GM19452 (cell line): ENCODE measurements around the gene ELL2.
"Not testable (repeated sequence)": the region's sequence is repeated elsewhere in the genome, so short reads cannot be mapped to it uniquely, and the experiment has no call there.

Experiments
- ATAC-seq: cut with Tn5 transposase; IDR thresholded peaks from one replicate; pipeline ENCODE4 v1.9.1; 2021; ENCODE audit not compliant: unreplicated experiment

ELL2 gene

DNA sequence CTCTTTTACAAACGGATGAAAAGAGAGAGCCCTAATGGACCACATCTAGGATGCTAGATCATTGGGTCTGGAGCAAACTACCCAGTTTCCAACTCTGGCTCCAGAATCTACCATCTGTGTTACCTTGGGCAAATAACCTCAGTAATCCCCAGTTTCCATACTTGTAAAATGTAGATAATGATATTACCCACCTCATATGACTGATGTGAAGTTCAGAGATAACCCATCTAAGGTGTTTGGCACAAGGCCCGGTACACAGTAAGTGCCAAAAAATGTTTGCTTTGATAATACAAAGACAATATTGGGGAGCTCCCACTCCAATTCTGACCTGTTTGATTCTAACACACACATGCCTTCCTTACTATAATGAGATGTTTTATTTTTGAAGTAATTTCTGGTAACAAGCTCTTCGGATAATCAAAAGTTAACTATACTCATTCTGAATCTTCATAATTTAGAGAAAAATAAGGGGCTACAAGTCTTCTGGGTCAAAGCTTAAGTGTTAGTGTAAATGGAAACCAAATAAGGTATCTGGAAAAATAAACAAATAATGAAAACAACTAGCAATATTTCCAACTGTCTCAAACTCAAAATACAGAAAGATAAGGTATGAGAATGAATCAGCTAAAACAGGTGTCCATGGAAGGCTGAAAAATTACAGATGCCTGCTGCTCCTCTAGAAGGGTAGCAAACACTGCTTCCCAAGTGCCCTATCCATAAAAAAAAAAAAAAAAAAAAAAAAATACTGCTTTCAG, 30.4 kb downstream of the ELL2 start:
- no peak for ATAC-seq

DNA sequence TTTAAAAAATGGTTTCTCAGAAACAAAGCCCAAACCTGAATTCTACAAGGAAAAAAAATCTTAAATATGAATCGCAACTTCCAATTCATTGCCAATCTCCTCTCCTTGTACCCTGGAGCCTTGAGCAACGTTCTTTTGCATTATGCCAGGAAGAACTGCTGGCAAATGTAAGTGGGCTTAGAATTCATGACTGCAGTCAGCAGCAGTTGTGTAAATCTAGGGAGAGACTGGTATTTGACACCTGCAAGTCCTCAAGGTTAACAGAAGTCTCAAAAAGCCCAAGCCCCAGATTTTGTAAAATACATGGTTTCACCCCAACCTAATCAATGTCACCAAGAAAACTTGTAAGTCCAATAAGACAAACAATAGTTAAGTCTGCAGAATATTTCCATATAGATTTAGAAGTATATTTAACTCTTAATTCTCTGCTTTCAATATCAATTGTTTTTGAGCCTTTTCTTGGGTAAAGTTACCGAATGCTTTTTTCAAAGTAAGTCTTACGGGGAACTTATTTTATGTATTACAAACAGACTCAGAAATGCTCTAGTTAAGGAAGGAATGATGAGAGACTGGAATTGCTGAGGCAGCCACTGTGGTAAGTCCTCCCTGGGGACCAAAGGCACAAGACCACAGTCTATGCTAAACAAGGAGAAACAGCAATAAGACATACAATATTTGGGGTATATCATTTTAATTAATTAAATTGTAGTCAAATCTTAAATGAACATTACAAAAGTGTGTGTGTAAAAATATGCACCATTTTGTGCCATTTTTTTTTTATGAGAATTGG, 31.3 kb downstream of the ELL2 start:
- no peak for ATAC-seq

DNA sequence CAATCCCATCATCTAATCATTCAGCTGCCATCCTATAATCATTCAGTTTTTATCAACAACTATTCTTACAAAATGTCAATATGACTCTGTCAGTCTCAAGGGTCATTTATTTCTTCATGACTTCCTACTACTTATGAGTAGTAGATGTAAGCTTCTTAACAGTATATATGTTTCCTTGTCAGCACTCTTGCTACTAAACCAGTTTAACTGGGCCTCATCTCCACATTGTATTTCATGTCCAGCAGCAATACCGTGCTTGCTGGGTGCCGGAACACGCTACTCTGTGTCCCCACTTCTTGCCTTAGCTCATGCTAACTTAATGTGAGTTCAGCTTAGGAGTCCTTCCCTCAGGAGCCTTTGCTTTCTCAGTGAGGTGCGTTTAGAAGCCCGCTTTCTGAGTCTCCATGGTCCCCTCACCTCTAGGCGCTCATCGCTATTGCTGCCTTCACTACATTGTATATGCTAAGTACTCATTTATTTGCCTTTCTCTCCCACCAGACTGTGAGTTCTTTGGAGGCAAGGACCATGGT, 32.9 kb downstream of the ELL2 start:
- no peak for ATAC-seq

DNA sequence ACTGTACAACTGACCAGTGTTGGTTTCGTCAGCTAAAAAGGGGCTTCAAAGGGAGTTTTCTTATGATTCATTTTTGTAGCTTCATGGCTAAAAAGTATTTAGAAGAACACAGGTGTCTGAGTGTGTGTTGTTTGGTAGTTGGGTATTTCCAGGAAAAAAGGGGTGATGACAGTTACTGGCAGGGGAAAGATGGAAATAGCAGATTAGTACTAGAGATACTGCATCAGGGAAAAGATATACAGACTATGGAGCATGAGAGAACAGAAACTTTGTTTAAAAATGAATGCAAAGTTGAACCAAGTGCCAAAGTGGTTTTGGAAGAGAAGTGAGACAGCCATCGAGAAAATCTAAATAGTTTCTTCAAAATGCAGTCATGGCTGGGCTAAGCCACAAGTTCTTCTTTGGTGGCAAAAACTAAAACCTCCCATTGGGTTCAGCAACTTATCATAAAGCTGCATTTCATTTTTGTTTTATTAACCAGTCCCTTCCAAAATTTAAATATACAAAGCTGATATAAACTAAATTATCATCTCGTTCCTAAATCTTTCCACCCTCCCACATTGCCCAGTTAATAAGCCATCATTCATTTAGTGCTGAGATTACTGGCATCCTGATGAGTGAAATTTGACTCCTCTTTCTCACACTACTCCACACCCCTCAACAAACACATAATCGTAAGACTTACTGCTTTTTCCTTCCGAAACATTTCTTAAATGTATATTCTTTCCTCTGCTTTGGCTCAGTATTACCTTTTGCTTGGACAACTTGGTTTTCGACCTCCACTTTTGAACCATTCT, 33.5 kb downstream of the ELL2 start:
- ATAC-seq: peak; percentile 48

DNA sequence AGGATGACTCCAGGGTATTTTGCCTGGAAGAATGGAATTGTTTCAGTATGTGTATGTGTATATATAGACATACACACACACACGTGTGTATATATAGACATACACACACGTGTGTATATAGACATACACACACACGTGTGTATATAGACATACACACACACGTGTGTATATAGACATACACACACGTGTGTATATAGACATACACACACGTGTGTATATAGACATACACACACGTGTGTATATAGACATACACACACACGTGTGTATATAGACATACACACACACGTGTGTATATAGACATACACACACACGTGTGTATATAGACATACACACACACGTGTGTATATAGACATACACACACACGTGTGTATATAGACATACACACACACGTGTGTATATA, 34.4 kb downstream of the ELL2 start:
- ATAC-seq: not testable (repeated sequence)

DNA sequence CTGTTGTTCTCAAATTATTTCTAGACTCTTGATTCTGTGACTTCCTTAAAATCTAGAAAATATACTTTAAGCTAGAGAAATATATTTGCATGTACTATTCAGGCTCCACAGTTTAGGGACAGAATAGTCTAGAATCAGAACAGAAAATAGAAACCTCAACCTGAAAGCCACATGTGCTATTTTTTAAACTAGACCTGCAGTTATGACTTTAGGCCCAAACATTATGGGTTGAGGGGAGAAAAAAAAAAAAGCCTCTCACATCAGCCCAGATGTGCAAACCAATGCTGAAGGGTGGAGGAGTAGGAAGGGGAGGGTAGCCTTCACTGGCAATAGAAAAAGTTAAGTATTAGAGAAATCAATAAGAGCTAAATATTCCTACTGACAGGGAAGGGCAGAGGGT, 35.7 kb downstream of the ELL2 start:
- ATAC-seq: peak; percentile 44

DNA sequence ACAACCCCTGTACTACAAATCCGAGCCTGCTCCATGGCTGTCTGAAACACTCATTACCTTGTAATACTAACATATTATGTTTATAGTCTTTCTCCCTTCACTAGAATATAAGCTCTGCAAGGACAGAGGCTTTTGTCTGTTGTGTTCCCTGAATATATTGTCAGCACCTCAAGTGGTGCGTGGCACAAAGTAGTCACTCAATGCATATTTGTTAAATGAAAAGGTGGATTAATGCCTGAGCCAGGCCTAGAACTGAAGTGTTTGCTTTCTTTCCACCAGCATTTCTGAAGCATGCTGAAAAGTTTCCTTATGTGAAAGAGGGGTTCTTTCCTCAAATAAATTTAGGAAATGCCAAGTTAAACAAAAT, 36.3 kb downstream of the ELL2 start:
- no peak for ATAC-seq

DNA sequence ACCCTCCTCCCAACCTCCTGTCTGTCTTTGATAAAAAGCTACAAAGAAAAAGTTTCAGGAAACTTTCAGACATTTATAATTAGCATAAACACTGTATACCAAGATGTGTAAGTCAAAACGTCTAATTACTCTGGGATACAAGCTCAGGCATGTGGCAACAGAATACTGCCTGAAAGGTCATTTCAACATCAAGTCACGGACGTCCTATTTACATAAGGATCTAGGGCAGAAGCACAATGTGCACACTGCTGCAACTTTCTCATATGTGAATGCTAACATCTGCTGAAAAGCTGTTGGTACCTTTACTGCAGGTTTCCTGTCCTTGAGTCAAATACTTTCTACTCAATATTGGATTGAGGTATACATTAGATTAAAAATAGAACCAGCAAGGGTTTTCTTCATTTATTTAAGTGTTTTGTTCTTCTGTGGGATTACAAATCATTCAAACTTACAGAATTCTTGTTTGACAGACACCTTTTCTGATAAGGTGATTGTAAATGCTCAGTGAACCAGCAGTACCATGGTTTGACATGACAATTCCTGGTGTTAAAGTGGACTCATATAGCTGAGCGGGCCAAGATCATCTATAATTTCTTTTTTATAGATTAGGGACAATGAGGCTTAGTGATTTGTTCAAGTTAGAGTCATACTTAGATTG, 36.8 kb downstream of the ELL2 start:
- no peak for ATAC-seq

DNA sequence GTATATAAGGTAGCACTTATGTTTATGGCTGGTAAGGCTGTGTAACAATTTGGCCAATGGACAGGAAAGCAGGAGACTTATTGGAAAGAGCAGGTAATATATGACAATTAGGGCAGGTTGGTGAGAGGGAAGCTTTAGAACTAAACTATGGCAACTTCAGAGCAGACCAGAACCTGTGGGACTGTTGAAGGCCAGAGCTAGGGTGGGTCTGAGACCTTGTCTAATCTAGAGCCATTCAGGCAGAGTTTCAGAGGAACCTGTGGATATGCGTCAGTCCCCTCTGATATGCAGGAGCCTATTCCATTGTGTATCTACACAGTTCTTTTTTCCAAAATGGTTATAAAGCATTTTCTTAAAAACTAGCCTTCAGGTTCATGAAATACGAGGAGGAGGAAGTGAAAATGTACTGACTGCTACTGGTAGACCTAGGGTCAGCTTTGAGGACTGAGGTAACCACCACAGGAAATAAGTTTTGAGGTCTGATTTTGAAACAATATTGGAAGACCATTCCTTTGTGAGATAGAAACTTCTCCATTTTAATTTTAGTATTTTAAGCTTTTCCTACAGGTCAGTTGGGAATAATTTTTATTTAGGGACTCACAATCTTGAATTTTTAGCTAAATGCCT, 37.6 kb downstream of the ELL2 start:
- peak; percentile 44 for ATAC-seq

DNA sequence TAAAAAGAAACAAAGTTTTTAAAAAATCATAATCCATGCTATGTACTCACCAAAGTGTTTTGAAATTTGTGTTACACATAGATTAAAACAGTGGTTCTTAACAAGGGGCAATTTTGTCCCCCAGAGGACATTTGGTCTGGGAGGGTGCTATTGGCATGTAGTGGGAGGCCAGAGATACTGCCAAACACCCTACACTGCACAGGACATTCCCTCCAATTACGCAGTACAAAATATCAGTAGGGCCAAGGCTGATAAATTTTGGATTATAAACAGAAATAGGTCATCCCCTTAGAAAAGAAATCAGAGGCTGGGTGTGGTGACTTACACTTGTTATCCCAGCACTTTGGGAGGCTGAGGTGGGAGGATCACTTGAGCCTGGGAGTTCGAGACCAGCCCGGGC, 38.9 kb downstream of the ELL2 start:
- no peak for ATAC-seq

DNA sequence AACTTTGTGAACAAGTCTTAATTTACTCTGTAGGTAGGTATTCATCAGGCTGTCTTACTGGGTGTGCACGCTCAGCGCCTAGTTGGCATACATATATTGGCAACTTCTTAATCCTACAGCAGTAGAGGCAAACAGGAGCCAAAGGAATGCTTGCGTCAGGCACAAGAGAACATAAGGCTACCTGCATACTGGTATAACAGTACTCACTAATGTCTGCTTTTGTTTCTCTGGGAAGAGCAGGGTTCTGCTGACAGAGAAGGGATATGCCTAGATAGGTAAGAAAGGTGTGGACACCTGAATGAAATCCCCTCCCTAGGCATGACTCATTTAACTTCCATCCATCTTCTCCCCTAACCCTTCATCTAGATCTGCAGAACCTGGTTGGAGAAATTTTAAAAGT, 40.1 kb downstream of the ELL2 start:
- no peak for ATAC-seq

DNA sequence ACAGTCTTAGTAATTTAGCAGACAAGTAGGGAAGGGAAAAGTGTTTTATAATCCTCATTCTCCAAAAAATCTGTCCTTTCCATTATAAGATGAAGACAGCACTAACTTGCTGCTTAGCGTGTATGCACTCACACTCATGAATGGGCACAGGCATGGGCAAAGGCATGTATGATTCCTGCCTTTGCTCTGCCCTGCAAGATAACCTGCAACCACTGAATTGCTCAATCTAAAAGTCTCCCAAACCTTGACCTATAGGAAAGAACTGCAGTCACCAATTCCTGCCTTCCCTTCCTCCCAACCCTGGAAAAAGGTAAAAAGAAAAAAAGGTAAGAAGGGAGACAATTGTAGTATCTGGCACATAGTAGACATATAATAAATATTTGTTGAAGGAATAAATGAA, 40.8 kb downstream of the ELL2 start:
- no peak for ATAC-seq

DNA sequence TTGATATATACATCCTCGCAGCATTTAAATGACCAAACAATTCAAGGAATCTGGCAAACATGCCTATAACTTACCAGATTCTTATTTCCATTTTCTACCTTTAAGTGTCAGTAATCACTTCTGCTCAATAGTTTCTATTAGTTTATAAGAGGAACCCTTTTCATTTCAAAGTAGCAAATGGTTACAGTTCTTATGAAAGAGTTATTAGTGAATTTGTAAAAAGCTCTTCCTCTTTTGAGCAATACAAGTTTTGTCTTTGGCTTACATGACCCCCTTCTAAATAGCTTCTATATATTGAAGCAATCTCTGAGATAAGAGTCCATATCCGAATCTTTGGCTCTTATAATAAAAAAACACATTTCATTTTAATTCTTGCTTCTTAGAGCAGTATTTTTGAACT, 42.0 kb downstream of the ELL2 start:
- no peak for ATAC-seq

DNA sequence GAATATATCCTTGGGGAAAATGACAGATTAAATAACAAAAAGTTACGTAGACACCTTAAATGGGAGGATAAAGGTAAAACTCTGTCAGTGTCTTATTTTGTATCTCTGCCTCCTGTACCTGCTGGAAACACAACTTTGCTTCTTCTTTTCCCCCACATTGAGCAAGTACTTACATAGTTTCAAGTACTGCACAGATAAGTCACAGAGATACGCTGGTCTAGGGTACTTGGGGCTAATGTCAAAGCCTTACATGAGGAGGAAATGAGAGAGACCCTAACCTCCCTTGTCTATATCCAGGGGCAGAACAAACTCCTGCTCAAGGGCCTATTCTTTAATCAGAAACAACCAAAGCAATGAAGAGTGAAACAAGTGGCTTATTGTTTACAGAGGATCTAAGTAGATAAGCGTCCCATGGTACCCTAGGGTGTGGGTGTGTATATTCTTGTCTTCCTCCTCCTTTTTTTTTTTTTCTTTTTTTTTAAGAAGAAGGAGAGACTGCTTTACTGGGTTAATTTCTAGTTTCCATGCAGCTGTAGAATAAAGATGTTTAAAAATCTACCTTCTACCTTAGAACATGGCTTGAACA, 43.1 kb downstream of the ELL2 start:
- ATAC-seq: no peak

DNA sequence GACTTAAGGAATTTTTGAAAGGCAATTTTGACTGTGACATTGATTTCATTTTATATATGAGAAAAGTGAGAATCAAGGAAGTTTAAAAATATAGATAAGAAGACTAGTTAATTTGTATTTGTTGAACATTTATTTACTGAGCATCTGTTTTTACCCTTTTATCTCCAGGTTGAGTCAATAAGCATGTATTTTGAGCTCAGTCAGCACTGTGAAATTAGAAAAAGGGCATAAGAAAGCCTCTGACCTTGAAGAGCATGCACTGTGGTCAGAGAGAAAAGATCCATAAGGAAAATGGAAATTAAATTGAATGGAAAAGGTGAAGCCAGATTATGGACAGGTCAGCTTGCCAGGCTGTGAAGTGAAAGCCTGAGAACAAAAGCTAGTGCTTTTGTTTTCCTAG, 44.4 kb downstream of the ELL2 start:
- ATAC-seq: no peak

DNA sequence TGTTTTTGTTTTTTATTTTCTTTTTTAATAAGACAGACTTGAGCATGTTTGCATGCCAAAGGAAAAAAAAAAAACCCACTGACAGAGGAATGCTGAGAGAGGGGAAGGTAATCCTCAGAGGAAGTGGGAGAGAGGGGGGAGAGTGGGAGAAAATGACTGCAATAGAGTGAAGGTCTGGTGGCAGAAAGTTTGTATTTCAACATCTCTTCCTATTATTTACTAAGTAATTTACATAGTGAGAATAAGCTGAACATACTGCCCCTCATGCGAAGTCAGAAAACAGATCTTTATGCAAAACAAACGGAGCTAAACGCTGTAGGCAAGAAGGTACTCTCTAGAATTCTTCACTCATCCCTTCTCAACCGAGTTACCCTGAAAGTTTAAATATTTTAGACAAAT, 45.0 kb downstream of the ELL2 start:
- ATAC-seq: no peak

DNA sequence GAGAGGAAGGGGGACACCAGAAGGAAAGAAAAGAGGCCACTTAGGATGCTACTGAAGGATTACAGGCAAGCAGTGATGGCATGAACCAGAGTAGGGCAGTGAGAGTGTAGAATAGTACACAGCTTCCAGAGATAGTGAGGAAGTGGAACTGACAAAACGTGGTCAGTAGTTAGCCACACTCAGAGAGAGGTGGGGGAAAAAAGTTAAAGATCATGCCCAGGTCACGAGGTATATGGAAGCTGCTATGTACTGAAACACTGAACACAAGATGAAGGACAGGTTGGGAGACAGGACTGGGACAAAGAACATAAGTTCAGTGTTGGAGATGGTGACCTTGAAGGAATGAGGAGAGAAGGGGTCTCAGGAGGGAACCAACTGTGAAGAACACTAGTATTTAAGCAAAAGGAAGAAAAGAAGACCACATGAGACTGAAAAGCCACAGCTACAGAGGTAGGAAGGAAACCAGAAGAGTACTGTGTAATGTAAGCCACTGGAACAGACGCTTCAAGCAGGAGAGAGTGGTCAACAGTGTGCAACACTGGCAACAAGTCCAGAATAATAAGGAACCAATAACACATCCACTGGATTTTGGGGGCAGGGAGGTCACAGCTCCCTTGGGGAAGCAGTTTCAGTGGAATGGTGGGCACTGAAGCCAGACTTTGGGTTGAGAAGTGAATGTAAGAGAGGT, 45.5 kb downstream of the ELL2 start:
- peak; percentile 81 for ATAC-seq

DNA sequence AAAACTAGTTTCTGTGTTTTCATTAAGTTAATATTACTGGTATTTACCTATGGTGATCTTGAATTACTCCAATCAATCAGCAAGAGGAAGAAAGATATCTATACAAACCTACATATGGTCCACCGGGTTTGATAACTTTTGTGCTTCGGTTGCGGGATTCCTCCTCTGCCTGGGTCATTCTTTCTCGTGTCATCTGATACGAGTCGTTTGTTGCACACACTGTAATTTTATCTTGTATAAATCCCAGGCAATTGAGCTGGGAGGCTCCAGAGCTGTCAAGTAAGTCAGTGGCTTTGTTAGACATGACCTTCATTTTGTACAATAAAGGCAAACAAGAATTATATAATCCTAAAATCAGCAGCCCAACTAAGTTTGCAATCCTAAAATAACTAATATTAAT, 48.0 kb downstream of the ELL2 start:
- no peak for ATAC-seq

DNA sequence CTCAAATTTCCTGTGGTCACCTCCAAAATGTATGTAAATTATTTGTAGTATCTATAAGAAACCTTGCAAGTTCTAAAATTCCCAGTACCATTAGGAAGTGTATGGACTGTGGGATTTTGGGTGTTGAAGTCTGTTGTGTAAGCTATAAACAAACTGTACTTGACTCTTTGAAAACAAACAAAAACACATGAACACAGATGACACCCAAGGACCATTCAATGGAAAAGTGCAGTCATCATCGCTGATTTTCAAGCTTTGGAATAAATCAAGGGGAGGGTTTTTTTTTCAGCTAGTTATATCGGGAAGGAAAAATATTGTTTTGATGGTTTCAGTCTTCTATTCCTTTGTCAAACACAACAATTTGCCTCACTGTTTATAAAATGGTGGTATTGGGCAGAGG, 49.6 kb downstream of the ELL2 start:
- no peak for ATAC-seq

DNA sequence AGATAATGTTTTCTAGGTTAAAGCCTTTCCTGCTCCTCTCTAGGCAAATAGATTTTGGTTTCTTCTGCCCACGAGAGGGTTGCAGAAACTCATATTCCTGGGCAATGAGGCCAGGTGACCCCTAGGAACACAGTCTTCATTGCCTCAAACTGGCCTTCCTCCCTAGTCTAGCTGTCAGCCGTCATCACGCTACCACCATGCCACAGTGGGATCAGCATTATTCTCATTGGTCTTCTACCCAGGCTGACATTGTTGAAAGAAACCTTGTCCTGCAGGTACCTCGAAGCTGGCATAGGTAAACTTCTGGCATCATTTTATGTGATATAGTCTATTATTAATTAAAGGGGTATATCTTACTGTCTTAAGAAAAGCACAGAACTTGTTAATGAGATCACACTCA, 51.1 kb downstream of the ELL2 start:
- ATAC-seq: no peak
